Mesodermal cell (in vitro differentiated cells): ENCODE measurements around the gene FOXN3.

Experiments used
- H3K27ac ChIP-seq: 2 replicates; pipeline ENCODE4 v1.7.0; 2013; ENCODE audit warnings: mild to moderate bottlenecking, low read depth, low read length, moderate library complexity; ENCODE audit not compliant: severe bottlenecking
- H3K36me3 ChIP-seq: 2 replicates; pipeline ENCODE4 v1.7.1; 2013; ENCODE audit warnings: mild to moderate bottlenecking, low read length, moderate library complexity; ENCODE audit not compliant: control insufficient read depth, insufficient read depth
- H3K4me1 ChIP-seq: one replicate; pipeline ENCODE4 v1.7.1; 2013; ENCODE audit warnings: mild to moderate bottlenecking, low read length; ENCODE audit not compliant: insufficient read depth, control insufficient read depth, poor library complexity, severe bottlenecking
- H3K4me3 ChIP-seq: 2 replicates; pipeline ENCODE4 v1.7.0; 2013; ENCODE audit warnings: low read length, control low read depth, mild to moderate bottlenecking; ENCODE audit not compliant: insufficient read depth, poor library complexity, severe bottlenecking; ENCODE audit errors: extremely low read depth
- H3K9me3 ChIP-seq: 2 replicates; pipeline ENCODE4 v1.7.1; 2013; ENCODE audit warnings: mild to moderate bottlenecking, low read length, moderate library complexity; ENCODE audit not compliant: control insufficient read depth
- WGBS, 2 experiments: methylation state at CpG; one replicate each; pipeline ENCODE4 v1.1.5; 2013; ENCODE audit warnings: missing lambda C conversion rate in 2 of 2; ENCODE audit not compliant: insufficient coverage in 2 of 2; 5-methylcytosine and 5-hydroxymethylcytosine counted together

FOXN3 gene

GRCh38 chr14:89249972-89250654 lies 166.9 kb downstream of the FOXN3 start:
- no CpG with 5 or more reads among the region's 1 CpG for WGBS, 2 experiments
- no peak overlapping the region for H3K4me3 ChIP-seq
- peaks cover 20% of the 10 kb centered on the region for H3K4me1 ChIP-seq
- H3K27ac ChIP-seq, result no peak overlapping the region
- no peaks in the 10 kb centered on the region for H3K9me3 ChIP-seq
- peaks cover 4% of the 10 kb centered on the region for H3K36me3 ChIP-seq

- Histone ChIP-seq H3K36me3 (peaks cover 4% of the 10 kb centered on the region), H3K9me3 (no peaks in the 10 kb centered on the region), H3K4me3 (no peak overlapping the region), H3K27ac (peak overlapping the region; percentile 63), H3K4me1 (peaks cover 20% of the 10 kb centered on the region)
- 66 to 70% methylated on average over 4 to 7 of the region's 7 CpGs for WGBS, 2 experiments
Observed at GRCh38 chr14:89249065-89249695, 167.9 kb downstream of the FOXN3 start.

GRCh38 chr14:89248411-89249064 lies 168.5 kb downstream of the FOXN3 start:
- H3K36me3 ChIP-seq, result peaks cover 4% of the 10 kb centered on the region
- no peak overlapping the region for H3K4me3 ChIP-seq
- H3K4me1 ChIP-seq, result peaks cover 20% of the 10 kb centered on the region
- WGBS, 2 experiments, result 90 to 93% methylated on average over 2 to 4 of the region's 5 CpGs
- peak overlapping the region; percentile 63 for H3K27ac ChIP-seq
- no peaks in the 10 kb centered on the region for H3K9me3 ChIP-seq

GRCh38 chr14:89247457-89248122 lies 169.4 kb downstream of the FOXN3 start:
- H3K36me3 ChIP-seq, result no peaks in the 10 kb centered on the region
- 95 to 100% methylated on average over 2 to 3 of the region's 3 CpGs for whole genome bisulfite sequencing, 2 experiments
- no peak overlapping the region for H3K27ac ChIP-seq
- H3K9me3 ChIP-seq, result no peaks in the 10 kb centered on the region
- H3K4me1 ChIP-seq, result peaks cover 20% of the 10 kb centered on the region
- H3K4me3 ChIP-seq, result no peak overlapping the region

GRCh38 chr14:89246290-89246689 lies 170.7 kb downstream of the FOXN3 start:
- H3K4me3 ChIP-seq, result no peak overlapping the region
- WGBS, 2 experiments, result 94 to 100% methylated on average over 3 to 4 of the region's 8 CpGs
- H3K36me3 ChIP-seq, result no peaks in the 10 kb centered on the region
- H3K27ac ChIP-seq, result no peak overlapping the region
- H3K4me1 ChIP-seq, result peaks cover 20% of the 10 kb centered on the region
- H3K9me3 ChIP-seq, result no peaks in the 10 kb centered on the region

- peaks cover 20% of the 10 kb centered on the region for H3K4me1 ChIP-seq
- no peaks in the 10 kb centered on the region for H3K9me3 ChIP-seq
- no peak overlapping the region for H3K4me3 ChIP-seq
- no peak overlapping the region for H3K27ac ChIP-seq
- no peaks in the 10 kb centered on the region for H3K36me3 ChIP-seq
- 92 to 97% methylated on average over 6 to 7 of the region's 9 CpGs for WGBS, 2 experiments
Observed at GRCh38 chr14:89245802-89246201, 171.2 kb downstream of the FOXN3 start.

GRCh38 chr14:89244720-89245119 lies 172.3 kb downstream of the FOXN3 start:
- Histone ChIP-seq H3K4me1 (peaks cover 16% of the 10 kb centered on the region), H3K36me3 (no peaks in the 10 kb centered on the region), H3K9me3 (no peaks in the 10 kb centered on the region), H3K4me3 (no peak overlapping the region), H3K27ac (no peak overlapping the region)
- 72 to 86% methylated on average over 3 to 5 of the region's 6 CpGs for WGBS, 2 experiments

- H3K9me3 ChIP-seq, result no peaks in the 10 kb centered on the region
- 79 to 82% methylated on average over 4 to 6 of the region's 6 CpGs for WGBS, 2 experiments
Observed at GRCh38 chr14:89243741-89244140, 173.3 kb downstream of the FOXN3 start.

GRCh38 chr14:89243286-89243685 lies 173.7 kb downstream of the FOXN3 start:
- Histone ChIP-seq H3K4me3 (no peak overlapping the region), H3K9me3 (no peaks in the 10 kb centered on the region), H3K4me1 (peaks cover 7% of the 10 kb centered on the region), H3K36me3 (no peaks in the 10 kb centered on the region), H3K27ac (no peak overlapping the region)
- 93% methylated on average over 3 of the region's 4 CpGs; no CpG with 5 or more reads in 1 of the 2 experiments for WGBS, 2 experiments

More at GRCh38 chr14:89243741-89244140, 173.3 kb downstream of the FOXN3 start:
- Histone ChIP-seq H3K4me1 (peaks cover 9% of the 10 kb centered on the region), H3K4me3 (no peak overlapping the region), H3K36me3 (no peaks in the 10 kb centered on the region), H3K27ac (no peak overlapping the region)

GRCh38 chr14:89242652-89243279 lies 174.3 kb downstream of the FOXN3 start:
- no peaks in the 10 kb centered on the region for H3K36me3 ChIP-seq
- no peaks in the 10 kb centered on the region for H3K9me3 ChIP-seq
- peaks cover 2% of the 10 kb centered on the region for H3K4me1 ChIP-seq
- 100% methylated on average over 1 of the region's 9 CpGs; no CpG with 5 or more reads in 1 of the 2 experiments for WGBS, 2 experiments
- no peak overlapping the region for H3K4me3 ChIP-seq
- H3K27ac ChIP-seq, result no peak overlapping the region
